SW 1271 (cell line): ENCODE data around the gene SDF4.

Experiments
- DNase-seq, 2 experiments: peaks; one replicate each; lab custom pipeline; 2025; lab: John Stamatoyannopoulos, UW

SDF4 gene

GRCh38 chr1:1228596-1229321, 3.0 kb downstream of the SDF4 start:
- no peak for DNase-seq

- no peak for DNase-seq
These were observed 3.6 kb downstream of the SDF4 start for GRCh38 chr1:1228187-1228586.

DNA sequence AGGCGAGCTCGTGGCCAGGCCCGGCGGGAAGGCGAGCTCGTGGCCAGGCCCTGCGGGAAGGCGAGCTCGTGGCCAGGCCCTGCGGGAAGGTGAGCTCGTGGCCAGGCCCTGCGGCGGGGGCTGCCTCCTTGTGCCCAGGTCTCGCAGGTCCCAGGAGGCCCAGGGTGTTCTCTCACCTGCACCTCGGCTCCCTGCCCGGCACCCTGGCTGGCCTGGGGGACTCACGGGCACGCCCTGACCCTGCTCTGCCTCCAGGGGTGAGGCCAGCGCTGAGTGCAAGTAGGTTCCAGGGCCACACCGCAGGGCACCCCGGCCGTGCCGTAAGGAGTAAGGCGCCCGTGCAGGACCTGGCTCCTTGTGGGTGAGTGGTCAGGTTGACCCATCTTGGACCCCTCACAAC, 4.4 kb downstream of the SDF4 start:
- no peak for DNase-seq

DNA sequence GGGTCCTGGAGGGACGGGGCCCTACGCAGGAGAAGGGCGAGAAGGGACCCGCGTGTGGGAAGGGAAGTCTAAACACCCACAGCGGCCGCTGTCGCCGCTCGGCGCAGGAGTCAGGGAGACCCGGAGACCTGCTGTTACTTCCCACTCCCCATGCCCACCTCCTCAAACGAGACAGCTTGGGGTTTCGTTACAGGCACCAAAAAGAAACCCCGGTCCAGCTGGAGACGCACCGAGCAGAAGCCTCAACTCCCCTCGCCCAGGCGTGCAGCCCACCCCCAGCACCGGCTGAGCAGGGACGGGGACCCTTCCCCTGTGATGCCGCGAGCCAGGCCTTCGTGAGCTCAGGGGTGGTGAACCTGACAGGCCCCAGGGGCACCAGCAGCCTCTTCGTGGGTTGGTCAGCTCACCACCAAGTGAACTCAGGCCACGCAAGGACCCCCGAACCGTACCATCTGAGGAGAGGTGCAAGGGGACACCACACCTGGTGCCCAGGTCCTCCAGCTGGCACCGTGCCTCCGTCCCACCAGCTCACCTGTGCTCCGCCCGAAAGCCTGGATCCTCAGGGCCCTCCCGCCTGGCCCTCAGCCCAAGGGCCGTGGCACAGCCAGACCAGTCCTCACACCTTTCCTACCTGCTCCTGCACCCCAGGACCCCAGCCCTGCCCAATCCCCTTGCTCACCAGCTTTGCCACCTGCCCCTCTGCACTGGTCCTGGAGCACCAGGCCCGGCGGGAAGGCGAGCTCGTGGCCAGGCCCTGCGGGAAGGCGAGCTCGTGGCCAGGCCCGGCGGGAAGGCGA, 5.0 kb downstream of the SDF4 start:
- no peak for DNase-seq

- no peak for DNase-seq
These were observed 5.9 kb downstream of the SDF4 start for GRCh38 chr1:1225913-1226312.

DNA sequence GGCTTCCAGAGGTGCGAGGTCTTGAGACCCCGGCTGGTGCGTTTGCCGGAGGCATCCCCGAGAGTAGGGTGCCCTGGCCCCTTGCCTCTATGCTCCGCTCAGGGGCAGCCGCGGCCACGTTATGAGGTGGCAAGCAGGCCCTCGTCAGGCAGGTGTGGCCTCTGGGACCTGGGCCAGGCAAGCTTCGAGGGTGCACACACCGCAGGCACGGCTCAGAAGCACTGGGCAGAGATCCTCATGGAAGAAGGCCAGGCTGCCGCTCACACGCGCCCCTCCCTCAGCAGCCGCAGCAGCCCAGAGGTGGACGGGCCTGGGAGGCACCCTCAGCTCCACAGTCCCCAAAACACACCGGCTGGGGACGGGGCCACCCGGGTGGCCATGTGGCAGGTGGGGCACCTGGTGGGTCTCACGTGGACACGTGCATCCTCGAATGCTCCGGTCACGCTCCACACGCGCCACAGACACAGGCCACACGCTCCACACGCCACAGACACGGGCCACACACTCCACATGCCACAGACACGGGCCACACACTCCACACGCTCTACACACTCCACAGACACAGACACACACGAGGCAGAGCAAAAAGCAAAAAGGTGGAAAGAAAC, 6.5 kb downstream of the SDF4 start:
- no peak for DNase-seq

DNA sequence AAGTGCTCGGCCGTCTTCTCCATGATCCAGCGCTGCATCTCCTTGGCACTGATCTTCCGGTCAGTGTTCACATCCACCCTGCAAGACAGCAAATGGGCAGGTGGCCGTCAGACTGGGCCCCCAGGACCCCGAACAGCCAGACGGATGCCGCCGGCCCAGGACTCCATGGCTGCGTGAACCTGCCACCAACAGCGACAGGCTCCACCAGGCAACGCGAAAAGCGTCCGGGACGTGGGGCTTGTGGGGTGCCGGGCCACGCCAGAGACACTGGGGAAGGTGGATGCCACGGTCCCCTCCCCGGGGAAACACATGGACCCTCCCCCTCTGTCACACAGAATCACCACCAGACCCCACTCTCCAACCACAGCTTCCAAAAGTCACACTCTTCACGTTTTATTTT, 7.9 kb downstream of the SDF4 start:
- DNase-seq = no peak

DNA sequence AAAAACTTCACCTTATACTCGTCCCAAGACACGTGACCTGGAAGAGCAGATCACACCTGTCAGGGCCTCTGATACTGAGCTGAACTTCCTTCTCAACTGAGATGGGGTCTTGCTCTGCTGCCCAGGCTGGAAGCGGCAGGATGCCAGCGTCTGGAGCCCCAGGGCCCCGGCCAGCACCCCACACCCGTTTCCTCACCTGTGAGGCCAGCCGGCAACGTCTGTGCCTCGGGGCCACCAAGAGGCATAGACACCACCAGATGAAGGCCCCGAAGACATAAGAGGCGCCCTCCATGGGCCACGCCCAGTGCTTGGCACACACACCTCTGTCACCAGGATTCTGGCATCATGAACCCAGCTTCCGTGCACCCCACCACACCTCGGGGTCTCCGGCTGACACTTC, 8.5 kb downstream of the SDF4 start:
- no peak for DNase-seq

- DNase-seq = no peak
These were observed 9.1 kb downstream of the SDF4 start for GRCh38 chr1:1222575-1223225.

DNA sequence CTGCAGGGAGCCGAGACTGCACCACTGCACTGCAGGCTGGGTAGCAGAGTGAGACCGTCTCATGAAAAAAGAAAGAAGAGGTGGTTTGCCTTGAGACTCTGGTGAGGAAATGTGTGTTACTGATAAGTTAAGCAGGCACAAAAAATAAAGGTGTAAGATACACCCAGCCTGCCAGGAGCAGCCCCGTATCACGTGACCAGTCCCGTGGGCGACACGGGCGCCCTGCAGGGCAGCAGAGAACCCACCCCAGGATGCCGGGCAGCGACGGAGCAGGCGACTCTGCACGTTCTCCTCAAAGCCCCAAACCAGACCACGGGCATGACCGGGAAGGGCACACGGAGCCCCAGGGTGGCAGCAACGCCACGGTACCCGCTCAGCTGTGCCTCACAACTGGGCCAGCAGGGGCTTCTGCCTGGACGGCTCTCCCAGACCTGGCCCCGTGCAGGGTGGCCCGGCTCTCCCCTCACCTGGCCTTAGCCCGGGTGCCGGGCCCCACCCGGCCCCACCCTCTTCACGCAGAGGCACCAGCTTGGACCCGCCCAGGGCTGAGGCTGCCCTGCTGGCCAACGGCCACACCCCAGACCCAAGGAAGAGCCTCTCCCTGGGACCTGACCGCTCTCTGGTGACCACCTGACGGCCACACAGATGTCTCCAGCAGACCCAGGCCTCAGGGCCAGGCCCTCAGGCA, 9.8 kb downstream of the SDF4 start:
- no peak for DNase-seq

- no peak for DNase-seq
These were observed 11.6 kb downstream of the SDF4 start for GRCh38 chr1:1220197-1220596.

DNA sequence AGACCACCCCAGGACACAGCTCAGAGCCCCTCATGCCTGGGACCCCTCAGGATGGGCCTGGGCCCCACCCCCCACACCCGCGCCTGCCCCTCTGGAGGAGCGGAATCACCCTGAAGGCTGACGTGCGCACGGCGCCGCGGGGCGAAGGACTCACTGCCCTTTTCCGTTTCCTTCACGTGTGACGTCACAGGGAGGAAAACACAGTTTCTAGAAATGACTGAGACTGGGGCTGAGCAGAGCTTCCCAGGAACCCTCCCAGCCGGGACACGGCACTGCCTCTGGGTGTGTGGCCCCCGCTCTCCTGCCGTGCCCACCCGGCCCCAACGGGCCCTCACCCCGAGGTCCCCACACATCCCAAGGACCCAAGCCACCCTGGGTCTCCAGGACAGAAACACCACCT, 12.5 kb downstream of the SDF4 start:
- DNase-seq = no peak

GRCh38 chr1:1218524-1219200, 13.1 kb downstream of the SDF4 start:
- DNase-seq = no peak

GRCh38 chr1:1217621-1218523, 13.9 kb downstream of the SDF4 start:
- DNase-seq = peak in 1 of 2 experiments; percentile 21

- DNase-seq = no peak
These were observed 14.8 kb downstream of the SDF4 start for GRCh38 chr1:1216770-1217620.

GRCh38 chr1:1215881-1216605, 15.8 kb downstream of the SDF4 start:
- DNase-seq = no peak

- DNase-seq = no peak
These were observed 16.6 kb downstream of the SDF4 start for GRCh38 chr1:1215080-1215676.
